Stimulated activated CD4-positive, alpha-beta T cell treated with anti-CD3 and anti-CD28 coated beads, Interleukin-1b, Interleukin-23, amount 100 ng/mL, for 1 hour (primary cell): ENCODE data around the gene PRR15L.
"Not testable (repeated sequence)": the region's sequence is repeated elsewhere in the genome, so short reads cannot be mapped to it uniquely, and the experiment has no call there.

Experiments used
- DNase-seq, 2 donors: peaks; one replicate each; pipeline ENCODE4 v3.0.0-alpha.2; 2020; ENCODE audit warnings: low read depth in 2 of 2

PRR15L gene, protein sequence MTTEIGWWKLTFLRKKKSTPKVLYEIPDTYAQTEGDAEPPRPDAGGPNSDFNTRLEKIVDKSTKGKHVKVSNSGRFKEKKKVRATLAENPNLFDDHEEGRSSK

DNA sequence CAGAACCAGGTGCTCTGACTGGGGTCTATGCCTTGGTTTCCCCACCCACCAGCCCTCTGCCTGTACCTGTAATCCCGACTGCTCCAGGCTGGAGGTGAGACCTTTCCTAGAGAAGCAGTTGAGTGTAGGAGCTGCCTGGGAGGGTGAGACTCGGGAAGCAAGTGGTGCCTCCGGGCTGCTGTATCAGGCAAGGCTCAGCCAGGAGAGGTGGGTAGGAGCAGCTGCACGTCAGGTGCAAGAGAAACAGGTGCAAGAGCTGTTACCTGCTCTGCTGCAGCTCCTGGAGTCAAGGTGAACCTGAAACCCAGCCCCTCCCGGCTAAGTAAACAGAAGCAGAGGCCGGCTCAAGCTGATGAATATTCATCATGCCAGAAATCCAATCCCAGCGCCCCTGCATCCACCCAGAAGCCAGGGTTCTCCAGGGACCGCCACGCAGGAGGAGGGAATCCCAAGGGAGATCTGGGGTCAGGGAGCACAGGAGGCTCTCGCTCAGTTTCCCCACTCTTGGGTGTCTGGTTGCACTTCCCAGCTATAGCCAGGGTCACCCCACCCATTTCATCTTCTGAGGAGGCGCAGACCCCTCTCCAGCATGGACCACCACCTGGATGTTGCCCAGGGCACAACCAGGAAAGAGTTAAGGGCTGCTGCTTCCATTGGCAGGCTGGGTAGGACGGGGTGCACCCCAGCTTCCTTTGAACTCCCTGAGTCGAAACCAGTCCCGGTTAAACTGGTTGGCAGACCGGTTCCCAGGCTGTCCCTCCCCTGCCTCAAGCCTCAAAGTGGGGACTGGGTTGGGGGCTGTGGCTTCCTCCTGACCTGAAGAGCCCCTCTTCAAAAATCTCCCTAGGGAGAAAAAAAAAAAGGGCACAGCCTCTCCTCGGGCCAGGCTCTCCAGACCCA is at the start of gene PRR15L:
PRR15L (minus strand) TSS at position 293 of the 900 bp plus-strand sequence. CDS start 4,649 bp downstream, outside the sequence.
- no peak for DNase-seq

DNA sequence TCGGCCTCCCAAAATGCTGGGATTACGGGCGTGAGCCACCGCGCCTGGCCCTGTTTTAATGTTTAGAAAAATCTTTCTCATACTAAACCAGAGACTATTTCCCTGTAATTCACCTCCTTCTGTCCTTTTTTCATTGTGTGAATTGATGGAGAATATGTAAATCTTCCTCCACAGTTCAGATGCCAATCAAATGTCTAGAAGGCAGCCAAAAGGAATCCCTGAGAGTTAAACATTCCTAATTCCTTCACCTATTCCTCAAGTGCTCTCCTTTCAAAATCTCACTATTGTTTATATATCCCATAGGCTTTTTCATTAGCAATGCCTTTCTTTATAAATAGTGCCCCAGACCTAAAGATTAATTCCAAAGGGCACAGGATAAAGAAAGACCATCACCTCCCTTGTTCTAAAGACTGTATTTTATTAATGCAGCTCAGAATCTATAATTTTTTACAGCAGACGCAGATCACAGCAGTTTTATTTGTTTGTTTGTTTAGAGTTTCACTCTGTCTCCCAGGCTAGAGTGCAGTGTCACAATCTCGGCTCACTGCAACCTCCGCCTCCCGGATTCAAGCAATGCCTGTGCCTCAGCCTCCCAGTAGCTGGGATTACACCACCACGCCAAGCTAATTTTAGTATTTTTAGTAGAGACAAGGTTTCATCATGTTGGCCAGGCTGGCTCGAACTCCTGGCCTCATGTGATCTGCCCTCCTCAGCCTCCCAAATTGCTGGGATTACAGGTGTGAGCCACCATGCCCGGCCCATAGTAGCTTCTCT is 49.4 kb upstream of the PRR15L start:
- no peak for DNase-seq

DNA sequence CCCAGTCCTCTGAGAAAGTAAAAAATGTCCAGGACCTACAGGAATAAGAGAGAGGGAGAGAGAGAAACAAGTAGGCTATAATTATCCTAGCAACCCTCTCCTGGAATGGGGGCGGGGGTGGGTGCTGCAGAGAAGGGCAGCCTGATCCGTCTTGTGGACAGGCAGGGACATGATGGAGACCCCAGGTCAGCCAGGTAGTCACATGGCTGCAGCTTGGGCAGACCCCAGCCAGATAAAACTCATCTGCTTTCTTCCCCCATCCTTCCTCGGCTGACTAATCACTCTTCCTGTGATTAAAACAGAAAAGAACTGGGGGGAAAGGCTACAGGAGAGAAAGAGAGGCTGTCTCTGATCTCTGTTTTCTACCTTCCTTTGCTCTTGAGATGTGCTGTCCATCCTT is 47.3 kb upstream of the PRR15L start:
- no peak for DNase-seq

DNA sequence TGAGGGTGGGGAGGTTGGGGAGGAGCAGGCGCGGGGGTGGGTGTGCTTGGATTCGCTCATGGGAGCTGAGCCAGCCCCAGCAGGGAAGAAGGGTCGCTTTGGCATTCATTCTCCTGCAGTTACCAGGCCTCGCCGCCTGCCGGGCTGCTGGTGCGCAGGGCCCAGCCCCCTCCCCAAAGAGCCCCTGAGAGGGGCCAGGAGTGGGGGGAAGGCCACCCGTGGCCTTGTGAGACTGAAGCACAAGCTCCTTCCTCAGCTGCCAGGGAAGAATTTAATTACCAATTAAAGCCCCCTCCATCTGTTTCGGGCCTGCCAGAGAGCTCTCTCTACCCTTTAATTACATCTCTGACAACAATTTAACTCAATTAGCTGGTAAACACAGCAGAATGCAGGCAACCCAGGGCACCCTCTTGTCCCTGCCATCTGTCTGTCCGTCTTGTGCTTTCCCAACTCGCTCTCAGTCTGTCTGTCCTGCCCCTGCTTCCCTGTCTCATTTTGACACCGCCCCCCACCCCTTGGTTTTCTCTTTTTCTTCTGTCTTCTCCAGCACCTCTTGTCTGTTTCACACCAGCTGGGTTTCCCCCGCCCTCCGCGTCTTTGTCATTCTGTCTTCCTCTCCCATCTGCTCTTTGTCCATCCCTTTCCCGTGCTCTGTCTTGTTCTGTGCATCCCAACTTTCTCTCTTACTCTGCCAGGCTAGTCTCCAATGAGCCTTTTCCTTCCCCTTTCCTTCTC is 45.9 kb upstream of the PRR15L start:
- no peak for DNase-seq

DNA sequence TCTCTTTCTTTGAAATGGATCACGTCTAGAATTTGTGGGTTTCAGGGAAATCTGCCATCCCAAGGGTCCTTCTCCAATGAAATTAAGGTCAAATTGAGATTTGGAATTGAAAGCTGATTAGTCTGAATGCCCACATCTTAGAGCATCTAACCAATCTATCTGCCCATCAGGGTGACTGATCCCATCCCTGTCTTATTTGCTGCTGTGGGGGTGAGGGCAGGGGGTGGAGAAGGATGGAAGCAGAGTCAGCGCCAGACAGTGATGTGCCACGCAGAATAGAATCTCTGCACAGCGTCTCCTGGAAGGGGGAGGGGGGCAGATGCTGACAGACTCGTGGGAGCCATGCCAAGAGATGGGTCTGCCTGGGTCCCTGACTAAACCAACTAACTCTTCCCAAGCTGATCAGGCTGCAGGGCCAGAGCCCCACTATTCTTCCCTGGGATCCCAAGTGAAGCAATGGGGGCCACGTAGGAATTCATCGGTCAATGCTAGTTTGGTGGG is 45.3 kb upstream of the PRR15L start:
- no peak for DNase-seq

DNA sequence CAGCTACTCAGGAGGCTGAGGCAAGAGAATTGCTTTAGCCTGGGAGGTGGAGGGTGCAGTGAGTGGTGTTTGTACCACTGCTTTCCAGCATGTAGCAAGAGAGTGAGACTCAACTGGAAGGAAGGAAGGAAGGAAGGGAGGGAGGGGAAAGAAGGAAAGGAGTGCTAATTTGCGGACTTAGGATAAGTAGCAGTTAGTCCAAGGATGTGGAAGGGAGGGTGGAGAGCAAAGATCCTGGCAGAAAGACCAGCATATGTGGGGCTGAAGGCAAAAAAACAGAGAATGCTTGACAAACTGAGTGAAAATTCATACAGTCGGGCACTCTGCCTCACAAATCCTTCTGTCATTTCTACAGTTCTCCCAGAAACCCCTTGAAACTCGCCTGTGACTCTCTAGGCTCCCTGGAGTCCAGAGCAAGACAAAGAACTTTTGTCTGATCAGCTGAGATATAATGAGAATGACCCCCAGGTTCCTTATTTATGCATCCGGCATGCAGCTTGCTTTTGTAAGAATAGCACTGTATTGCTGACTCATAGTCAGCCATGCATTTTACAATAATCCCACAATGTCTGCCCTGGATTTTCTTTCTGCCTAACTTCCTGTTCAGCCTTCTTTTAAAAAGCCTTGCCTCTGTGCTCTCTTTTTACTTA is 44.7 kb upstream of the PRR15L start:
- no peak for DNase-seq

DNA sequence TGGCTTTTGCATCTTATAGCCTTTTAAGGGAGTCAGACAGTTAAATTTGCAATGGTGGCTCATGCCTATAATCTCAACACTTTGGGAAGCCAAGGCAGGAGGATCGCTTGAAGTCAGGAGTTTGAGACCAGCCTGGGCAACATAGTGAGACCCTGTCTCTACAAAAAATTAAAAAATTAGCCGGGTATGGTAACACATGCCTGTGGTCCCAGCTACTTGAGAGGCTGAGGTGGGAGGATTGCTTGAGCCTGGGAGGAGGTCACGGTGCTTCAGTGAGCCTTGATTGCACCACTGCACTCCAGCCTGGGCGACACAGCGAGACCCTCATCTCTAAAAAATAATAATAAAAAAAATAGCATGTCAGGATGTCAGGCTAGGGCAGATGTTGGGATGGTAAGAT is 44.0 kb upstream of the PRR15L start:
- not testable (repeated sequence) for DNase-seq

DNA sequence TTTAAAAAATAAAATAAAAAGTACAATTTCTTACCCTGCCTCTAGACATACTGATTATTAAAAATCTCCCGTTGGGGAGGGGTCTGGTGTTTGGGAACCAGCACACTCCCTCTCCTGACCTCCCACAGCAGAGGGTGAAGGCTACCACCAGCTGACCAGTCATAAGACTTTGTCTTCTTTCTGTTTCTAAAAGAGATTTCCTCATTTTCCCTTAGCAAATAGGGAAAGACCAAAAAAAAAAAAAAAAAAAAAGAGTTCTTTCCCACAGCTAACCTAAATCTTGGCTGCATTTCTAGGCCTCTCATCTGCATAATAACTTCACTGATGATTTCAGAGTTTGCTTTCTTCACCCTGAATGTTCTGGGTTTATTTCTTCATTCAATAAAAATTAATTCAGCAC is 43.5 kb upstream of the PRR15L start:
- DNase-seq: no peak

DNA sequence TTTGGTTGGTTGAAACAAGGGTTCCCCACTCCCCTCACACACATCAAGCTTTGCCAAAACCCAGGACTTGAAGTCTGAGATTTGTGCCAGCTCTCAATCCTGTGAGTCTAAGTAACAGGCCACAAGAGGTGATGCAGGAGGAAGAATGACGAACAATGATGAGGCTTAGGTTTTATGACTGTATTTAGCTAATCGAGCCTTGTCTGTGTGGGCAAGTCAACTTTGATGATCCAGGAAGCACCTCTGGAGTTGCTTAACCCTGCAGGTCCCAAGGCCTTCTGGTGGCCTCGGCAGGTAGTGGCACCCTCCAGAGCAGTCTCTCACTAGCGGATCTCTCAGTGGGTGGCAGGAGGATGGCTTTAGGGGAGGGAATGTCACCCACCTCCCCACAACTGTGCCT is 41.9 kb upstream of the PRR15L start:
- DNase-seq: no peak

DNA sequence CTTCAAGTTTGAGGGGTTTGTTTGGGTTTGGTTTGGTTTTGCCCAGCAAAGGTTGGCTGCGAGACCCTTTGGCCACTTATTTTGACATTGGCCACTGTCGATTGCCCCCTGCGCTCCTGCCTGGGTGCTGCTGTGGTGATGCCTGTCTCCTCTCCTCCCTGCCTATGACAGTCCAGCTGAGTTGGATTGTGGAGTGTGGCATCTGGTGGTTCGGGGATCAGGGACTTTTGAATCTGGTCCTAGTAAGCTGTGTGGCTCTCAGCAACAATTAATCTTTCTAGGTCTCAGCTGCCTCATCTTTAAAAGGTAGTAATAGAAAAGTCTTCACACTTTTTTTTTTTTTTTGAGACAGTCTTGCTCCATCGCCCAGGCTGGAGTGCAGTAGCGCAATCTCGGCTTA is 40.4 kb upstream of the PRR15L start:
- no peak for DNase-seq

DNA sequence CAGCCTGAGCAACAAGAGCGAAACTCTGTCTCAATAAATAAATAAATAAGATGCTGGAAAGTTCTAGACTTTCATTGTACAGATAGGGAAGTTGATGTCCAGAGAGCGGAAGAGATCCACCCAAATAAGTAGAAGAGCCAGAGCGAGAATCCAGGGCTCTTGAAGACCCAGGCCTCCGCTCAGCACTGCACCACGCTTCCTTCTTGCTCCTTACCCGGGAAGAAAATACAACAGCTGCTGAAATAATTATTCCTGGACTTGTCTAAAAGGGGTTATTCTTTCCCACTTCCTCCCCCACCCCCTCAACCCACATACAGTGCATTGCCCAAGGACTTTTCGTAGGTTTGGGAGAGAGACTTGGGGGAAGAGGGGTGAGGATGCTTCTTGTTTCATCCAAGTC is 39.9 kb upstream of the PRR15L start:
- no peak for DNase-seq

DNA sequence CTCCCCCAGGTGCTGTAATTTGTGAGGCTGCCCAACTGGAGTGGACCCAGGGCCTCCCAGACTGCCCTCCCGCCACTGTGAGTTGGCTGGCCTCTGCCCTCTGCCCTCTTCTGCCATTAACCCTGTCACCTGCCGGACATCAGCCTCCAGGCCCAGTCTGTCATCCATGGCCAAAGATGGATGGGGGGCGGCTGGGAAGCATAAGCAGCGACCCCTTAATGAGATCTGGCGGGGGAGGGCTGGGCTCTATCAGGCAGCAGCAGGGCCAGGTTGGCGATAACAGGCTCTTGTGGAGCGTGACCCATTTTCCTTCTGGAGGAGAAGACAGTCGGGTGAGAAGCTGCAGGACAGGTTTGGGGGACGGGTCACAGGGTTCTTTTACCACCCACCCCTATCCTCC is 38.5 kb upstream of the PRR15L start:
- no peak for DNase-seq

DNA sequence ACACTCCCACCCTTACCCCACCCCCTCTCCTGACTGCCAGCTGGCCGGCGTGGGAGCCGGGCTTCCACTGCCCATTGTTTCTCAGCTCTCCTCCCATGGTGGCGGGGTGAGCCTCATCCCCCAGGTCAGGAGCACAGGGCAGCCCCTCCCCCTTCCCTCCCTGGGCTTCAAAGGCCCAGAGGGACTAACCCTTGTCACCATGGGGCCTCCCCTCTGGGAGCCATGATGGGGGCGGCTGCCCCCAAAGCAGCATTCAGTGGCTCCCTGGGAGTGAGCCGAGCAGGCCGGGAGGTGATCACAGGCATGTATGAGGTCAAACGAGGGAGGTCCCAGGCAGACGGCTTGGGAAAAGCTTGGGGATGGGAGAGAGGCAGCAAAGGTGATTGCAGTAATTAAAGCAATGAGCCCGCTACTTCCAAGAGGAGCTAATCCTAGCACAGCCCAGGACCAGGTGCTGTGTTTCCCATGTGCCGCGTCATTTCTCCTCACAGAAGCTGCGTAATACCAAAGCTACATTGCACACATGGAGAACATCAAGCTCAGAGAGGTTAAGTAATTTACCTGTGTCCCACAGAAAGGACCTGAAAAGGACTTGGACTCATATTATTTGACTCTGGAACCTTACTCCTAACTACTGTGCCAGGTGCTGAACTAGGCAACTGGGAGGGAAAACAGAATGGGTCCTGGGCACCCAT is 37.7 kb upstream of the PRR15L start:
- DNase-seq: no peak

DNA sequence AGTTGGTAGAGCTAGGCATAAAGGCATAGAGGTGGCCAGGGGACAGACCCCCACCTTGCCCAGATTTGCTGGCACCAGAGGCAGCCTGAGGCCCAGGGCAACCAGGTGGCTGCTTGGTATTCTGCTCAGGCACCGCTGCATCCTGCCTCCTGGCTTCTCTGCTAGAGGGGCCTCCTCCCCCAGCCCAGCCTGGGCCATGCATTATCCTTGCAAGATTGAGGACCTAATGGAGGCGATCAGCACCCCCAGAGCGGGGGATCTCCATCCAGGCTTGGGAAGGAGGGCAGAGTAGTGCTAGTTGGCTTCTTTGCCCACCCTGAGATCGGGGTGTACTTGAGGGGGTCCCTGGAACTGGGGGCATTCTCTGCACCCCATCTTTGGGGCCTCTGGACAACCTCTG is 37.0 kb upstream of the PRR15L start:
- DNase-seq: no peak

DNA sequence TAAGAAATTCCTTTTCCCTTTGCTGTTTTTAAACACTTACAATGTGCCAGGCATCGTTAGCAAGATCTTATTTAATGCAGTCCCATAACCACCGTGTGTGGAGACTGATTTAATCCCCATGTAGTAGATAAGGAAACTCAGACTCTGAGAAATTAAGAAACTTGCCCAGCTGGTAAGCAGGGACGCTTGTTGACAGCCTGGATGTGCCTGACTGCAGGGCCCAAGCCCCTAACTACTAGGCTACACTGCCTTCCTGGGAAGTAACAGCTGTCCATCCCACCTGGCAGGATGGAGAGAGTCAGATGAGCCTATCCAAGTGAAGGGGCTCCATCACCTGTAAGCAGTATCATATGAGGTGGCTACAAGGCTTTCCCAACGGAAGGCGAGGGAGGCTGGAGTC is 36.3 kb upstream of the PRR15L start:
- DNase-seq: no peak

DNA sequence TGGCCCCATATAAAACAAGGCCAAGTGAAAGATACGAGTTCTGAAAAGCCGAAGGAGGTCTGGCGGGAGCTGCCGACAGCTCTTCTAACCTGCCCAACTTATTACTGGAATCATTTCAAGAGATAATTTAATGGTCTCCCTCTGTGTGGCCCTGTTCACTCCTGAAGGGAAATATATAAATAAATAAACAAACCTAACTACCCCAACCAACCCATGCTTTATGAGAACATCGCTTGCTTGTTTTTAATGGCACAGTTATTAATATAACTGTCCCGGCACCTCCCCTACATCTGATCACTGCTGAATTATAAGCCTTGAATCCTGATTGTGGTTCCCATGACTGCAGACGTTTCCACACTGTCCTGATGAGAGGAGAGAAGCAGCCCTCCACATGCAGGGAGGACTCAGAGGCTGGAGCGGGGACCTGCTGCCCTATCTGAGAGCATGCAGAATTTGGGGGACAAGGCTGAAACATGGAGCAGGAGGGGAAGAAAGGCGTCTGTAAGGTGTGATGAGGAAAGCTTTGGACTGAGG is 35.4 kb upstream of the PRR15L start:
- DNase-seq: no peak

DNA sequence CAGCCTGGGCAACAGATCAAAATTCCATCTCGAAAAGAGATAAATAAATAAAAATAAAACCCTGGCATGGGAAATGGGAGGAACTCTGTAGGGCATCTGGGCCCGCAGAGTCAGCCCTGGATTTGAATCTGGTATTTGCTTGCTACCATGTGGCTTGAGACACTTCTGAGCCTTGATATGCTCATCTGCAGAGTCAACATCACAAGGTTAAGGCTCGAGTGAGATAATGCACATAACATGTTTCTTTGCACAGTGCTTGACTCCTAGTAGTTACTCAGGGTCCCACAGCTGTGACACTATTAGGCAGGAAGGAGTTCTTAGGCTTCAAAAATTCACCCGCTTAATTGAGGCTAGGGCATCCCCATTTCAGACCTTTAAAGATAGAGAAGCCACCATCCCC is 34.5 kb upstream of the PRR15L start:
- DNase-seq: no peak

DNA sequence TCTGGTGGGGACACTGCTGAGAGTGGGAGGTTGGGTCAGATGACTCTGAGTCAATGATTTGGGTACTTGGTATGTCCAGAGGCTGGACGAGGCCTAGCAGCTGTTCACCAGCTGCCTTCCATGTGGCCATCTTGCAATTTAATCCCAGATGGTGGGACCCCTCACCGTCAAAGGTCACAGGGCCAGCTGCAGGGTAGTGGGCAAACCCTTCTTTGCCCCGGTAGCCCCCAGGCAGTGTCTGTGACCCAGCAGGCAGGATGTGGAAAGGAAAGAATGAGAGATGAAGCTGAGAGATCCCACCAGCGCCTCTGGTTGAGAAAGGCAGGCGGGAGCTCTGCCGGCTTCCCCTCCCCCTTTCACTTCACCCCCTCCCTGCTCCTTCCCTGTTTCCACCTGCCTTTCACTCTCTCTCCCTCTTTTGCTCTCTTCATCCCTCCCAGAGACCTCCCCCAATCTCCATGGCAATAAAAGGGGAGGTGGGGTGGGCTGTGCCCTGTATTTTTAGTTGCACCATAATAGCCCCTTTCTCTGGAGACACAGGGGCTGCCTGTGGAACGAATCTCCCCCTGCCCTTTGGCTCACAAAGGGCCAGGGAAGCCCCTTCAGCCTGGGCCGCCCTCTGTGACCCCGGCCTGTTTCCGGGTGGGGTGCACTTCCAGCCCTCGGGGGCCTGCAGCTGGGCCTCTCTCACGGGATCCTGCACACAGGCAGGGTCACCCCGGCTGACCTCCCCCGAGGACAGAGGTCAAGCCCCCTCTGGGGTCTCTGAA is 33.5 kb upstream of the PRR15L start:
- no peak for DNase-seq

DNA sequence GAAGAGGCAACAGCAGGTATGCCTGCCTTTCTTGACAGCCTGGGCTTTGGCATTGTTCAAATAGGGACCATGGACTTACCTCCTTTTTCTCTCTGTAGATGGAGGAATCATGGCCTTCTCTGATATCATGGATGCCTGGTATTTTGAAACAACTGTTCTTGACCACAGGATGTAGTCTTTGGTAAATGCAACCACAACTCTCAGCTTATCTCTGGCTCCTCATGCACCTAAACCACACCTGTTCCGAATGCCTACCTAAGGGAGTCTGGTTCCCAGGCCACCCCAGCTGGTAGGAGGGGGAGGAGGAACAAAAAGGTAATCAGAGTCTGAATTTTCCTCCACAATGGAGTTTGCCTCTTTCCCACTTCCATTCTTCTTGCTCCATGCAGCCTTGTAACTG is 32.0 kb upstream of the PRR15L start:
- DNase-seq: no peak

DNA sequence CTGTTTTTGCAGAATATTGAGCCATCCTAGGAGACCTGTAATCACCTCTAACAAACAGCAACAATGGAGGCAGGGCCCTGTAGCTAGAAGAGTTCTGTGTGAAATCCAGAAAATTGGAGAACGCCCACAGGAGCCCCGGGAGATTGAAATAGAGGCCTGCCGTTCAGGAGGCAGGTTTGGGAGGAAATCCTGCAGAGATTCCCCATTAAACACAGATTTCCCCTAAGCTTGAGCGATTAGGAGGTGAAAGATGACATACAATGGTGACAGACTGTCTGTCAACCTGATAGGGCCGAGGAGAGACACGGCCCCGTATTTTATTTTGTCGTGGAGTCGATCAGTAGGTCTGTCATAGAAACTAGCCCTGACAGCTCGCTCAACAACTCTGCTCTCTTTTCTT is 31.5 kb upstream of the PRR15L start:
- no peak for DNase-seq
